K562 (cell line): ENCODE results near the gene SAMD8. TPM values are rescaled to one million over a fixed set of nuclear protein-coding genes. Genes with fewer than 3 reads are reported as not detected.
A peak's percentile ranks its signal among the peaks of the same experiment; 100 is the strongest.

Experiments
- ATF1 ChIP-seq, 2 experiments: fragments of 450-650 bp in 1 of 2; IDR thresholded peaks; 2 replicates each; pipeline ENCODE4 v1.6.1; 2016; ENCODE audit warnings: missing compliant biosample characterization in 1 of 2, missing genetic modification characterization in 1 of 2
- BACH1 ChIP-seq: fragments of 200-800 bp; sonication (Bioruptor generic); IDR thresholded peaks from 2 replicates; pipeline ENCODE4 v1.6.1; 2016; ENCODE audit warnings: missing genetic modification characterization, missing compliant biosample characterization
- BDP1 ChIP-seq: IDR thresholded peaks from 3 replicates; pipeline ENCODE4 v1.6.1; 2011; ENCODE audit not compliant: insufficient read length, insufficient read depth
- BHLHE40 ChIP-seq: IDR thresholded peaks from 2 replicates; pipeline ENCODE4 v1.6.1; 2011; ENCODE audit warnings: low read length, improper control_type of control experiment
- CHCHD3 ChIP-seq: fragments of 250-450 bp; sonication (Bioruptor Pico); IDR thresholded peaks from 2 replicates; pipeline ENCODE4 v2.1.2; 2022; ENCODE audit warnings: mild to moderate bottlenecking
- CSDE1 ChIP-seq, 2 experiments: fragments of 450-650 bp; IDR thresholded peaks; 2 replicates each; pipeline ENCODE4 v1.6.1; 2016; ENCODE audit warnings: mild to moderate bottlenecking in 1 of 2
- GTF2A2 ChIP-seq: IDR thresholded peaks from 2 replicates; pipeline ENCODE4 v1.6.1; 2016; ENCODE audit warnings: mild to moderate bottlenecking, missing genetic modification characterization, missing compliant biosample characterization
- HCFC1 ChIP-seq: IDR thresholded peaks from 2 replicates; pipeline ENCODE4 v1.6.1; 2012; ENCODE audit warnings: low read depth, low read length, improper control_type of control experiment
- HNRNPLL ChIP-seq: fragments of 200-400 bp; formaldehyde crosslinking; IDR thresholded peaks from 2 replicates; pipeline ENCODE4 v1.6.1; 2017; ENCODE audit warnings: low read length, low read depth, mild to moderate bottlenecking; ENCODE audit not compliant: poor library complexity, severe bottlenecking
- JUN ChIP-seq, 2 experiments: sonication (generic) in 1 of 2; formaldehyde crosslinking in 1 of 2; IDR thresholded peaks; 2 replicates each; pipeline versions ENCODE4 v1.6.1 to v1.8.0; 2012 to 2022; ENCODE audit warnings: borderline replicate concordance in 2 of 2, mild to moderate bottlenecking in 2 of 2, improper control_type of control experiment in 1 of 2, low read depth in 1 of 2, low read length in 1 of 2, missing genetic modification reagents in 1 of 2
- MCM3 ChIP-seq: fragments of 450-650 bp; IDR thresholded peaks from 2 replicates; pipeline ENCODE4 v1.6.1; 2016
- MEF2A ChIP-seq: IDR thresholded peaks from 2 replicates; pipeline ENCODE4 v1.6.1; 2011; ENCODE audit warnings: low read depth, mild to moderate bottlenecking, low read length, moderate library complexity; ENCODE audit not compliant: control insufficient read depth
- MXI1 ChIP-seq: IDR thresholded peaks from 2 replicates; pipeline ENCODE4 v1.6.1; 2011; ENCODE audit warnings: low read depth, mild to moderate bottlenecking, improper control_type of control experiment, low read length
- POLR2G ChIP-seq: fragments of 200-400 bp; formaldehyde crosslinking; IDR thresholded peaks from 2 replicates; pipeline ENCODE4 v1.6.1; 2017; ENCODE audit warnings: low read depth, mild to moderate bottlenecking, antibody characterized with exemption, low read length, moderate library complexity
- POLR3G ChIP-seq: IDR thresholded peaks from 2 replicates; pipeline ENCODE4 v1.6.1; 2011; ENCODE audit not compliant: insufficient read length, insufficient replicate concordance; ENCODE audit errors: extremely low read depth
- RBM15 ChIP-seq: fragments of 200-400 bp; formaldehyde crosslinking; IDR thresholded peaks from 2 replicates; pipeline ENCODE4 v1.6.1; 2018; ENCODE audit warnings: mild to moderate bottlenecking, low read length, moderate library complexity; ENCODE audit not compliant: insufficient read depth
- TEAD2 ChIP-seq: fragments of 450-650 bp; IDR thresholded peaks from 2 replicates; pipeline ENCODE4 v1.6.1; 2016; ENCODE audit warnings: missing genetic modification characterization, control low read depth, missing compliant biosample characterization
- U2AF1 ChIP-seq: fragments of 200-400 bp; formaldehyde crosslinking; optimal IDR thresholded peaks from 2 replicates; pipeline ENCODE3; 2017; ENCODE audit warnings: mild to moderate bottlenecking, low read depth, low read length, moderate library complexity
- ZBED1 ChIP-seq: IDR thresholded peaks from 2 replicates; pipeline ENCODE4 v1.6.1; 2014
- ZFP30 ChIP-seq: fragments of 250-450 bp; sonication (Bioruptor Pico); IDR thresholded peaks from 2 replicates; pipeline ENCODE4 v1.8.0; 2022; ENCODE audit warnings: moderate library complexity, mild to moderate bottlenecking, inconsistent platforms, borderline replicate concordance
- ZNF134 ChIP-seq: fragments of 250-450 bp; sonication (Bioruptor Pico); conservative IDR thresholded peaks from 2 replicates; pipeline ENCODE4 v1.4.0; 2020
- ZNF174 ChIP-seq: fragments of 250-450 bp; sonication (Bioruptor Pico); IDR thresholded peaks from 2 replicates; pipeline ENCODE4 v1.4.0; 2020; ENCODE audit warnings: mild to moderate bottlenecking
- ZNF23 ChIP-seq: fragments of 250-450 bp; sonication (Bioruptor Pico); IDR thresholded peaks from 2 replicates; pipeline ENCODE4 v1.4.0; 2020; ENCODE audit warnings: mild to moderate bottlenecking
- ZNF24 ChIP-seq: fragments of 450-650 bp; IDR thresholded peaks from 2 replicates; pipeline ENCODE4 v1.6.1; 2016
- polyA plus RNA-seq, 8 experiments: library from polyadenylated mRNA; depleted of rRNA in 4 of 8; stranded (reverse) in 5 of 8; unstranded in 3 of 8; fragments of >200 nt; fragmentation: Nextera tagmentation in 2 of 8; fragmentation: Illumina TruSeq in 1 of 8; extraction: Ambion mirVana in 2 of 8; extraction: Trizol in 1 of 8; gene quantifications; 2 replicates each; pipeline versions ENCODE4 v1.2.1 to v1.2.3, GENCODE V29; 2011 to 2014; ENCODE audit warnings: inconsistent platforms in 1 of 8, missing spikeins in 1 of 8
- total RNA-seq, 7 experiments: library from RNA; depleted of rRNA in 6 of 7; stranded (reverse); fragments of >200 nt in 6 of 7; fragmentation: Illumina TruSeq in 2 of 7; extraction: Trizol in 2 of 7; gene quantifications; 2 replicates each; pipeline versions ENCODE4 v1.2.1 to v1.2.3, GENCODE V29; 2011 to 2021; ENCODE audit warnings: low replicate concordance in 1 of 7
- TF ChIP-seq, protein P1 (sequence below): fragments of 450-650 bp; IDR thresholded peaks from 2 replicates; pipeline ENCODE4 v1.6.1; 2016; ENCODE audit warnings: mild to moderate bottlenecking
- TF ChIP-seq, protein P2 (sequence below): fragments of 250-450 bp; sonication (Bioruptor Pico); IDR thresholded peaks from 2 replicates; pipeline ENCODE4 v1.8.0; 2022; ENCODE audit warnings: moderate library complexity, mild to moderate bottlenecking, inconsistent platforms
- TF ChIP-seq, protein P3 (sequence below): fragments of 250-450 bp; sonication (Bioruptor Pico); IDR thresholded peaks from 2 replicates; pipeline ENCODE4 v1.9.0; 2021; ENCODE audit warnings: mild to moderate bottlenecking

SAMD8 gene
- total and polyA plus RNA-seq, 9 of the 15 experiments (the other 6 are each of a cell fraction or from before 2014, with no cell fraction given) = 2.7 to 16.1 (median 6.2) TPM

DNA sequence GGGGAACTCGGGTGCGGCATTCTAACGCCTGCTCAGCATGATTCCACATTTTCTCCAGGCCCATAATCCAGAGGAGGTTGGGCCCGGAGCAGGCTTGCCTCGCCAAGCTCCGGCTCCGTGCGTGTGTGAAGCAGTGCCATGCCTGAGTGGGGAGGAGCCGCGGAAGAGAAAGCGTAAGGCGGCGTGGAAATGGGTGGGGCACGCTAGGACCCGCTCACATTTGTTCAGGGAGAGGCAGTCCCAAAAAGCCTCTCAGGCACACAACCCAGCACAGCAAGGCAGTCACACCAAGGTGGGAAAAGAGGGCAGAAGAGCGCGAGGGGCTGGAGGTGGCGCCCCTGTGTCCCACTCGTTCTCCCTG is 98.4 kb downstream of the SAMD8 start (continued):
- no peak for TF ChIP-seq ZNF134 (CRISPR knock-in tag)
- no peak for TF ChIP-seq ZFP30 (CRISPR knock-in tag)
- TF ChIP-seq, protein P1, sequence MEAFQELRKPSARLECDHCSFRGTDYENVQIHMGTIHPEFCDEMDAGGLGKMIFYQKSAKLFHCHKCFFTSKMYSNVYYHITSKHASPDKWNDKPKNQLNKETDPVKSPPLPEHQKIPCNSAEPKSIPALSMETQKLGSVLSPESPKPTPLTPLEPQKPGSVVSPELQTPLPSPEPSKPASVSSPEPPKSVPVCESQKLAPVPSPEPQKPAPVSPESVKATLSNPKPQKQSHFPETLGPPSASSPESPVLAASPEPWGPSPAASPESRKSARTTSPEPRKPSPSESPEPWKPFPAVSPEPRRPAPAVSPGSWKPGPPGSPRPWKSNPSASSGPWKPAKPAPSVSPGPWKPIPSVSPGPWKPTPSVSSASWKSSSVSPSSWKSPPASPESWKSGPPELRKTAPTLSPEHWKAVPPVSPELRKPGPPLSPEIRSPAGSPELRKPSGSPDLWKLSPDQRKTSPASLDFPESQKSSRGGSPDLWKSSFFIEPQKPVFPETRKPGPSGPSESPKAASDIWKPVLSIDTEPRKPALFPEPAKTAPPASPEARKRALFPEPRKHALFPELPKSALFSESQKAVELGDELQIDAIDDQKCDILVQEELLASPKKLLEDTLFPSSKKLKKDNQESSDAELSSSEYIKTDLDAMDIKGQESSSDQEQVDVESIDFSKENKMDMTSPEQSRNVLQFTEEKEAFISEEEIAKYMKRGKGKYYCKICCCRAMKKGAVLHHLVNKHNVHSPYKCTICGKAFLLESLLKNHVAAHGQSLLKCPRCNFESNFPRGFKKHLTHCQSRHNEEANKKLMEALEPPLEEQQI = no peak
- peak; percentile 64; the same call in 1 of the 2 replicates for TF ChIP-seq BACH1 (tag)
- TF ChIP-seq MXI1 = no peak; the same call in 1 of the 2 replicates
- TF ChIP-seq RBM15 = no peak
- TF ChIP-seq, protein P2, sequence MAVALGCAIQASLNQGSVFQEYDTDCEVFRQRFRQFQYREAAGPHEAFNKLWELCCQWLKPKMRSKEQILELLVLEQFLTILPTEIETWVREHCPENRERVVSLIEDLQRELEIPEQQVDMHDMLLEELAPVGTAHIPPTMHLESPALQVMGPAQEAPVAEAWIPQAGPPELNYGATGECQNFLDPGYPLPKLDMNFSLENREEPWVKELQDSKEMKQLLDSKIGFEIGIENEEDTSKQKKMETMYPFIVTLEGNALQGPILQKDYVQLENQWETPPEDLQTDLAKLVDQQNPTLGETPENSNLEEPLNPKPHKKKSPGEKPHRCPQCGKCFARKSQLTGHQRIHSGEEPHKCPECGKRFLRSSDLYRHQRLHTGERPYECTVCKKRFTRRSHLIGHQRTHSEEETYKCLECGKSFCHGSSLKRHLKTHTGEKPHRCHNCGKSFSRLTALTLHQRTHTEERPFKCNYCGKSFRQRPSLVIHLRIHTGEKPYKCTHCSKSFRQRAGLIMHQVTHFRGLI = no peak
- TF ChIP-seq ZNF23 = no peak
- no peak for TF ChIP-seq MCM3
- TF ChIP-seq POLR2G = peak; percentile 48
- TF ChIP-seq POLR3G = no peak
- no peak for TF ChIP-seq HCFC1
- TF ChIP-seq TEAD2 (tag) = peak; percentile 78; the same call in 1 of the 2 replicates
- TF ChIP-seq BHLHE40 = peak; percentile 28; the same call in 1 of the 2 replicates
- no peak for TF ChIP-seq GTF2A2
- TF ChIP-seq BDP1 = no peak
- TF ChIP-seq MEF2A = no peak
- TF ChIP-seq ZNF24 = 0 out of 2 replicates have a peak, but pooled peaks have one; percentile 45
- no peak for TF ChIP-seq ZNF174 (CRISPR knock-in tag)
- TF ChIP-seq CSDE1 (IDR thresholded peaks at IDR 0.05) = no peak
- TF ChIP-seq, protein P3, sequence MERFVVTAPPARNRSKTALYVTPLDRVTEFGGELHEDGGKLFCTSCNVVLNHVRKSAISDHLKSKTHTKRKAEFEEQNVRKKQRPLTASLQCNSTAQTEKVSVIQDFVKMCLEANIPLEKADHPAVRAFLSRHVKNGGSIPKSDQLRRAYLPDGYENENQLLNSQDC (CRISPR knock-in tag) = 0 out of 2 replicates have a peak, but pooled peaks have one; percentile 58
- TF ChIP-seq HNRNPLL = no peak
- no peak for TF ChIP-seq U2AF1
- no peak for TF ChIP-seq CHCHD3
- TF ChIP-seq ZBED1 = no peak
- no peak for TF ChIP-seq JUN (IDR thresholded peaks at IDR 0.05; ENCODE audit: borderline replicate concordance, low read depth, low read length)
- 0 out of 2 replicates have a peak, but pooled peaks have one; percentile 40 for TF ChIP-seq JUN (CRISPR knock-in tag; IDR thresholded peaks at IDR 0.05; ENCODE audit: borderline replicate concordance)
- TF ChIP-seq ATF1 (CRISPR knock-in tag; IDR thresholded peaks at IDR 0.05) = no peak
- TF ChIP-seq ATF1 (tag; IDR thresholded peaks at IDR 0.05) = no peak
